Right lung (tissue), 5 donors: ENCODE results near the gene RIMBP2. TPM values are rescaled to one million over a fixed set of nuclear protein-coding genes. Genes with fewer than 3 reads are reported as not detected.

ENCODE experiments used
- DNase-seq, 2 donors: peaks; one replicate each; pipeline ENCODE4 v3.0.0-alpha.2; 2013
- polyA plus RNA-seq, 5 donors: library from polyadenylated mRNA; unstranded; fragments of 120-200 nt; gene quantifications; one replicate each; pipeline versions ENCODE4 v1.2.1 to v1.2.3, GENCODE V29; 2013; ENCODE audit warnings: inconsistent platforms in 1 of 5, low replicate concordance in 1 of 5; ENCODE audit not compliant: insufficient read length in 5 of 5, insufficient read depth in 1 of 5

The RIMBP2 gene
- polyA plus RNA-seq, 5 donors, result 10.6 to 18.9 (median 16.1) TPM

DNA sequence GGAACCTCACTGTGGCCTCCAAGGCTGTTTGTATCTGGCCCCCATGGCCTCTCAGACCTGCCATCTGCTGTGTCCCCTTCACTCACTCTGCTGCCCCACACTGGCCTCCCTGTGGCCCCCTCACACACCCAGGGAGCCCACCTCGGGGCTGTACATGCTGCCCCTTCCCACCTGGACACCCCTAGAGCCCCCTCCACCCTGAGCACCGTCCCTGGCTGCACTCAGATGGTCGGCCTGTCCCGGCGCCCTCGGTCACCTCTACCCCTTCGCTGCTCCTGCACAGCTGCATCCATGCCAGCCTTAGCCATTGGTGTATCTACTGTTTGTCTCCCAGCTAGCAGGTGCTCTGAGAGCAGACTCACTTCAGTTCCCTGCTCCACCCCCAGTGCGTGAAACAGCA is 144.4 kb downstream of the RIMBP2 start:
- no peak for DNase-seq

DNA sequence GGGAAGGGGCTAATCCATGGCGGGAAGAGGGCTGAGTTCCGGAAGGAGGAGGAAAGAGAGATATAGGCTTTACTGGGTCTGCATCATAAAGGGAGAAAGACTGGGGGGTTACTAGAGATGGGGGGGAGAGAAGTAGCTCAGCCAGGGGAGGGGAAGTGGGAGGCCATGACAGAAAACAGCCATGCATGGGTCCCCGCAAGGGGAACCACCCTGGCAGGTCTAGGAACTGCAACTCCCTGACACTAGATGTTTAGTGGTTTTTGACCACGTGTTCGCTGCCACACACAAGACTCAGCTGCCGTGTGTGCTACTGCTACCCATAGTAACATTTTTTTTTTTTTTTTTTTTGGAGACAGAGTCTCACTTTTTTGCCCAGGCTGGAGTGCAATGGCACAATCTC is 145.0 kb downstream of the RIMBP2 start:
- DNase-seq, result no peak

DNA sequence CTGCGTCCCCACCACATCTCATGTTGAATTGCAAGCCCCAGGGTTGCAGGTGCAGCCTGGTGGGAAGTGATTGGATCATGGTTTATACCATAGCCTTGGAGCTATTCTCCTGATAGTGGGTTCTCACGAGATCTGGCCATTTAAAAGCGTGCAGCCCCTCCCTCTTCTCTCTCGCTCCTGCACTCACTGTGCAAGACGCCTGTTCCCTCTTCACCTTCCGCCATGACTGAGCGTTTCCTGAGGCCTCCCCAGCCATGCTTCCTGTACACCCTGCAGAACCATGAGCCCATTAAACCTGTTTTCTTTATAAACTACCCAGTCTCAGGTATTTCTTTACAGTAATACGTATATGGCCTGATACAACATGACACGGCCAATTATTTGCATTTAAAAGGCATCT is 146.6 kb downstream of the RIMBP2 start:
- no peak for DNase-seq

DNA sequence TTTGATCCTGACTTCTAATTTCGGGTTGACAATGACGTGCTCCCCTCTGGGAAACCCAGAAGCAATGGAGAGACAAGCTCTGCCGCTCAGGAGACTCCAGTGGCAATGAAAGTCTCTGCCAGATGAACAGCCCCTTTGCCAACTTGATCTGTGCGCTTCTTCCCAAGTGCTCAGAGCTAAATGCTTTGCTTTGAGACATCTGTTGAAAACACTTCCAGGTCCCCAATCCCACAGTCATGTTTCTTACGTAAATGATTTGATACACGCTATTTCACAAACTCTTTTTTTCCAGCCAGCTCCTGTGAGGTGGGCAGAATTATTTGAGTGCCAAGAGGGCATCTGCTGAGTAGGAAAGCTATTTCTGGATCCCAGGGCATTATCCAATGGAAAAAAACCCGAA is 147.6 kb downstream of the RIMBP2 start:
- DNase-seq, result no peak

DNA sequence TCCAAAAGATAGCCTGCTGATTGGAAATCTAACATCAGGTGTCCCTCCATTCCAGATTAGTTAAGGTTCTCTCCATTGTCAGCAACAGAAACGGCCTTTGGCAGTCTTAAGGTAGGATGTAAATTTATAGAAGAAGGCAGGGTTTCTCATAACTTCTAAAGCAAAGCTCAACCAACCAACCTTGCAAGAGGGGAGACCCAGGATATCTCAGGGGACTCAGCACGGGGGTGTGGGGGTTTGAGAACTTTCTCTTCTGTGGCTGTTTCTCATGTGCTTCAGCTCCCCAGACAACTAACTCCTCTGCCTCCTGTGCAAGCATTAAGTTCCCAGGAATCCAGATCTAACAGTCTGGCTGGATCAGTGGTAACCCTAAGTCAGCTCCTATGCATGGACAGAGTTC is 148.1 kb downstream of the RIMBP2 start:
- no peak for DNase-seq

DNA sequence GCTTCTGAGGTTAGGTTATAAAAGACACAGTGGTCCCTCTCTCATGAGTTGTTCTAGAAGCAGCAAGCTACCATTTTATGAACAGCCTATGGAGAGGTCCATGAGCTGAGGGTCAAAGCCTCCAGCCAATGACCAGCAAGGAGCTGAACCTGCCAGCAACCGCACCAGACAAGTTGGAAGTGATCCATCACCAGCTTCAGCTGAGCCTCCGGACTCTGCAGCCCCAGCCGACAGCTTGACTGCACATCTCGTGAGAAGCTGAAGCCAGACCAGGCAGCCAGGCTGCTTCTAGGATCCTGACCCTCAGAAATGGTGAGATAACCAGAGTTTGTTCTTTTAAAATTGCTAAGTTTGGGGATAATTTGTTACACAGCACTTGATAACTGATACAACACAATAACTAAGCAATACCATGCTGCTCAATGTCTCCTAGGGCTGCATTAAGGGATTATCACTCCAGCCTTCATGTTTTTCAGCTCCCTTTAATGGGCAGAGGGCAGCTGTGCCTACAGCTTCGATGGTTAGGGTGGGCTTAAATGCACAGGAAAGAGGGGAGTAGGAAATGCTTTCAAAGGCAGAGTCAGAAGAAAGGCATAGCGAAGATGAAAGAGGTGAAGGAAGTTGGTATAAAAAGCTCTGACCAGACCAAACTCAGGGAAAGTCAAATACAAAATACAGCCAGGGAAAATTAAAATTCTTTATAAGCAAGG is 149.5 kb downstream of the RIMBP2 start:
- DNase-seq, result no peak

DNA sequence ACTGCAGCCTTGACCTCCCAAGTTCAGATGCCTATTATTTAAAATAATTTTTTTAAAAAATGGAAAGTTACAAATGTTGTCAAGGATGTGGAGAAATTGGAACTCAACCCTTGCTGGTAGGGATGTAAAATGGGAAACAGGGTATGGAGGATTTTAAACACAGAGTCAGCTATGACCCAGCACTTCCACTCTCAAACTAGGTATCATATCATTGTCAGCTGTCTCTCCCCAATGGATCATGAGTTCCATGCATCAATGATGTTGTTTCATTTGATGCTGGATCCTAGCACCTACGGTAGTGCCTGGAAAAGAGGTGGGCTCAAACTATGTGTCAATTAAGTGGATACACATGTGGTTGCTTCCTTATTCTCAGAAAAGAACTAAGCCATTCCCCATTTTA is 150.9 kb downstream of the RIMBP2 start:
- no peak for DNase-seq

DNA sequence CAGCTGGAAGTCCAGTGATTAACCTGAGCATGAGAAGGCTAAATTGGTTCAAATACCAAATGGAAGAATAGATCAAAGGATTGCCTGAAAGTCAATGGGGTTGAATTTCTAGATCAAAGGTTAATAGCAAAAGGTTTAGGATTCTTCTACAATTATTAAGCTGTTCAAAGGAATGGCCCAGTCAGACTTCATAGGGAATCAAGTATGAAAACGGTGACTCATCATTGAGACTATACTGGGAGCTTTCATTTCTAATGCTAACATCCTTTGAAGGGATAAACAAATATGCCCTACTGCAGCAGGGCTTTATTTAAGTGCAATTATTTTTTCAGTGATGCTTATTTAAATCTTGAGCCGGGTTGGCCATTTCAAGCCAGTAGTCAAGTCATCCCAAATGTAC is 152.8 kb downstream of the RIMBP2 start:
- no peak for DNase-seq

DNA sequence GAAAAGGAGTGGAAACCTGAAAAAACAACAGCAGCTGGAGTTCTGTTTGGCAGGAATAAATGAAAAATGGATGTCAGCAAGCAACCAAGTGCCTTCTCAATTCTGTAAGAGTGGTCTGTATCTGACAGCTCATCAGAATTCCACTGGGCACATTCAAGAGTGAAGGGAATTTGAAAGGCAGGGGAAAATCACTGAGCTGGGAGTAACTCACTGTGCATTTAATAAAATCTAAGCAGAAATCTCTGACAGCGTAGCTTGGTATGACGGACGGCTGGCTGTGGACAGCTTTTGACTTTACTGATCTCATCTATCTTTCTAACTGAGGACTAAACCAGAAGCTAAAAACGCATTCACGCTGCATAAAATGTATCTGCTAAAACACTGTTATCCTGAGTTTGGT is 153.4 kb downstream of the RIMBP2 start:
- no peak for DNase-seq

DNA sequence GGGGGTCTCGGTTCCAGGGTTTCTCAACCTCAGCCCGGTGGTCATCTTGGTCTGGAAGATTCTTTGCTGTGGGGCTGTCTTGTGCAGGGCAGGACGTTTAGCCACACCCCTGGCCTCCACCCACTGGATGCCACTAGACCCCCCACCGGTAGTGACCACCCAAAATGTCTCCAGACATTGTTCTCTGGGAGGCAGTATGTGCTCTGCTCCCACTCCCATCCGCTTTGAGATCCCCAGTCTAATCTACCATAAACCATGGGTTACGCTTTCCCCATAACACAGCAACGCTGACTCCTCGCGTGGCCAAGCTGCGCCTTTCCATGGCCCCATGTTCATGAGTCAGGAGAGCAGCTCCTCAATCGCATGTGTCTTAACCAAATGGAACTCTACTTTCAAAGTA is 155.8 kb downstream of the RIMBP2 start:
- DNase-seq, result no peak

DNA sequence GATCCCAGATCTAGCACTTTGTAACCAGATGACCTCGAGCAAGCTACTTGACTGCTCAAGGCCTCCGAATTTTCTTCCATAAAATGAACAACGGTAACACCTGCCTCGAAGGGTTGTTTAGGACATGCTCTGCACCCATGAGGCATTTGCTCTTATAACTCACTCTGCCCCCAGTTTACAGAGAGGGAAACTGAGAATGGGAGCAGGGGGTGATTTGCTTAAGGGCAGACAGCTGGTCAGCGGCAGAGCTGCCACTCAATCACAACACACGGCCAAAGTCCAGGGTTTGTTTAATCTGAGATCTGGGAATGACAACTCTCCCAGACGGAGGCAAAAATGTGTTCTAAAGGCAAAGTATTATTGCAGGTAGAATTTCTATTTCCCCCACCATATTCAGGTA is 156.3 kb downstream of the RIMBP2 start:
- no peak for DNase-seq

DNA sequence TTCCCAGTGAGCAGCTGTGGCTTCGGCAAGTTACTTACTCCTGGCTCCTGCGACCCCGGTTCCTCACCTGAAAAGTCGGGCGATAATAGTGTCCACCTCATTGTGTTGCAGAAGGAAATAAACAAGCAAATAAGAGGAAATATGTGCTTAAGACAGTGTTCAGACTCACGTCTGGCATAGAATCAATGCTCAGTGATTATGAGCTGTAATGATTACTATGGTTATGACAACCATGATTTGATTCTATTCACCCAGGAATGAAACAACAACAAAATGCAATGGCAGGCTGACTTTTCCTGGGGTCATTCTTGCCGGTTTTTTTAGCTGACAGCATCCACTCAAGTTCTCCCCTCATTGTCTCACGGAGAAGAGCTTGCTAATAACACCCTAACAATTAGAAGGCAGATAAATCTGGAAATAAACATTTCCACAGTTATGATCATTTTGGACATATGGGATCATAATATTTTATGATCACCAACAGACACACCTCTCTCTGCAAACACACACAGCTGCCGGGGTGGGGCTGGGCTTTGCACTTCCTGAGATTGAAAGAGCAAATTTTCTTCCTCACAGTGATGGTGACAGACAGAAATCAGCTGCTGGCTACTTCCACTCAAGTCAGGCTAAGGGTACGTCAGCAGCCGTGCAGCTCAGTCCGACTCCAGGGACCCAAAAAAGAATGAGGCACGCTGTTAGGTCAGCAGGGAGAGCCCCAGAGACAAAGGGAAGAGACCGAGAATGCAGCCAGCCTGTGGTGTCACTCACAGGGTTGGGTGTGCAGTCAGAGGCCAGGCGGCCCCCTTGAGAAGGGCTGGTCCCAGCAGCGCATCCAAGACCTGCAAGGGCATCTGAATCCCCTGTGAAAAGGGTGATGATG is 158.0 kb downstream of the RIMBP2 start:
- DNase-seq, result no peak

DNA sequence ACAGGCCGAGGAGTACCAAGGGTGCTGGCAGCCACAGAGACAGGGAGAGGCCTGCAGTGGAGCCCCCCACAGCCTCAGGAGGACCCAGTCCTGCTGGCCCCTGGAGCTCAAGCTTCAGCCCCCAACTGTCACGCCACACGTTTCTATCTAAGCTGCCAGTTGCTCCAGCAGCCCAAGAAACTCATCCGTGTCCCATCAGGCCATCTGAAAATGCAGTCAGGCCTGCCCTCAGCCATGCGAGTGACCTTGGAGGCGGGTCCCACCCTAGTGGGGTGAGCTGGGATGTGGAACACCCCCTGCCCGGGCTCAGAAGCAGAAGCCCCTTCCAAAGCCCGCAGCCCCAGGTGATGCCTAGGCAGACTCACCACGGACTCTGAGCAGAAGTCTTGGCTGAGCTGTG is 158.9 kb downstream of the RIMBP2 start:
- DNase-seq, result no peak

DNA sequence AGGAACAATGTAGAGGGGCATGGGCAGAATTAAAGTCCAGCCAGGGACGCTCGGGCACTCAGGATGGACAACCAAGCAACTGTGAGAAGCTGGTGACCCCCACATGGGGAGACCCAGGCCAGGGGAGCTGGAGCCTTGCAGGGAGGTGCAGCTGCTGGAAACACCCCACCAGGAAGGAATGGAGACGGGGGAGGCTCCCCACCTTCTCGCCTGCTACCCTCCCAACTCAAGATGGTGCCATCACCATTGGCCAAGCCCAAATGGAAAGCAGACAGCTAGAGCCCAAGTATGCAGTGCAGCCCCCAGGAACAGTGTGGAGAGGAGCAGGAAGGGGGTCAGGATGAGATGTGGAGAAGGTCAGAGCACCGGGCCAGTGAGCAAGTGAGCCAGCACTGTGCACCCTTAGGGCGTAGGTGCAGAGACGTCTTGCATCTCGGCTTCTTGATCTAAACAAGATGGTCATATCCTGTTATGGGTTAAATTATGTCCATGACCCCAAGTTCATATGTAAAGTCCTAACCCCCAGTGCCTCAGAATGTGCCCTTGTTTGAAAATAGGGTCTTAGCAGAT is 159.5 kb downstream of the RIMBP2 start:
- DNase-seq, result no peak

DNA sequence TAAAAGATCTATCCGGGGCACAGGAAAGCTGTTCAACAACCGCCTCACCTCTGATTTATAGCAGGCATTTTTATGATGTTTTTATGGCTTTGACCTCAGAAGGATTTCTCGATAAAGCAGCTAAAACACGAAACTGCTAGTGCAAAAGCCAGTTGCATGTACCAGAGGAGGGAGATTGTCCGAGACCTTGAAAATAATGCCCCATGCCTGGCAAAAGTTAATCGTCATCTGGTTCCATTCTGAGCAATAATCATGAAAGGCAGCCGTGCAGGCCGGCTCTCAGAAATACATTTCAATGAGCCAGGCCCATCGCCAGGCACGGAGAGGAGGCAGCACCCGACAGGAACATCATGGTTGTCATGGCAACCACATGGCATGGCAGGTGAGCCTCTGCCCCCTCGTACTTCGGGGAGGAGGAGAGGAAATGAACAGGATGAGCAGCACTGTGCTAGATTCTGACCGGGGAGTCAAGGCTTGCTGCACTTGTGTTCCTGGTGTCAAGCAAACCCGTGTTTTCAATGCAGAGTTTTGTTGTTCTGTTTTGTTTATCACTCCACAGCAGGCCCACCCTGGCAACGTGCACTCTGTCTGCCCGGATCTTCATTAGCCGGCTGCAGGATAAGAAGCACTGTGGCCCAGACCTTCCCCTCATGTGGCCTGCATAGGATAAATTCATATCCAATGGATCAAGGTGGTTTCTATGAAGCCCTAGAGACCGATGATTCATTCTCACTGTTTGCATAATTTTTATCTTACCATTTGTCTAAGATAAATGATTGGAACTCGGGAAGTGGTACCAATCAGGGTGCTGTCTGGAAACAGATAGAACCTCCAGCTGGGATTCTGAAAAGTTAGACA is 160.2 kb downstream of the RIMBP2 start:
- no peak for DNase-seq

DNA sequence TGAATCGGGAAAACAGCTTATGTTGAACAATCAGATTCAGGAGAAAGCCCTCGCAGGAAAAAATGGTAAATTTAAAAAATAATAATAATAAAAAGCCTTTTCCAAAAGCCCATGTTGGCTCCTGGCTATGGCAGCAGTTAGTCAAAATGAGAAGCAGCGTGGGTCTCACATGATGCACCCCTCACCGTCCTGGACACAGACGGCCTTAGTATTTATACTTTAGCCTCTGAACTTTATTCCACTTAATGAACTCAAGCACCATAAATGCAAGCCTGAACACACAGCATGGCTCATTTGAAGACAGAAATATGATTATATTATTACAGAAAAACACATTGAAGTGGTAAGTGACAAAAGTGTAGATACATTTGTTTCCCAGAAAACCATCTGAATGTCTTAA is 160.9 kb downstream of the RIMBP2 start:
- no peak for DNase-seq

DNA sequence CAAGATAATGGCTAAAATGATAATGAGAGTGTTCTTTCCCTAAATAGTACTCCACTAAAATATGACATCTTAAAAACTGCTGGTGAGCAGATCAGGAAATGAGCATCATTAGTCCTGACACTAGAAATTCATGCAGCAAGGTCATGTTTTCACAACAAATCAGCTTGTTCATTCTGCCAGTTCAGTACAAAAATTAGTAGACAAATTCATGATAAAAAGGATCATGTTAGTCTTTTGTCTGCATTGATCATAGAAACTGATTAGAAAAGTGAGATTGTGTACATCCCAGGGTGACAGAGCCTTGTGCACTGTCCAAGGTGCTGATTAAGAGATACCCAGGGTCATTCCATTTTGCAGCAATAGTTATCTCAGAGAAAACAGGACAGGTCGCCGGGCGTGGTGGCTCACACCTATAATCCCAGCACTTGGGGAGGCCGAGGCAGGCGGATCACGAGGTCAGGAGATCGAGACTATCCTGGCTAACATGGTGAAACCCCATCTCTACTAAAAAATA is 163.6 kb downstream of the RIMBP2 start:
- no peak for DNase-seq

DNA sequence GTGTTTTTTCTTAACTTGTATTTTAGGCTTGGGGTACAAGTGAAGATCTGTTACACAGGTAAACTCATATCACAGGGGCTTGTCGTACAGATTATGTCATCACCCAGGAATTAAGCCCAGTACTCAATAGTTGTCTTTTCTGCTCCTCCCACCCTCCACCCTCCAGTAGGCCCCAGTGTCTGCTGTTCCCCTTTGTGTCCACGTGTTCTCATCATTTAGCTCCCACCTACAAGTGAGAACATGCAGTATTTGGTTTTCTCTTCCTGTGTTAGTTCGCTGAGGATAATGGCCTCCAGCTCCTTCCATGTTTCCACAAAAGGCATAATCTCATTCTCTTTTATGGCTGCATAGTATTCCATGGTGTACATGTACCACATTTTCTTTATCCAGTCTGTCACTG is 166.7 kb downstream of the RIMBP2 start:
- DNase-seq, result no peak

DNA sequence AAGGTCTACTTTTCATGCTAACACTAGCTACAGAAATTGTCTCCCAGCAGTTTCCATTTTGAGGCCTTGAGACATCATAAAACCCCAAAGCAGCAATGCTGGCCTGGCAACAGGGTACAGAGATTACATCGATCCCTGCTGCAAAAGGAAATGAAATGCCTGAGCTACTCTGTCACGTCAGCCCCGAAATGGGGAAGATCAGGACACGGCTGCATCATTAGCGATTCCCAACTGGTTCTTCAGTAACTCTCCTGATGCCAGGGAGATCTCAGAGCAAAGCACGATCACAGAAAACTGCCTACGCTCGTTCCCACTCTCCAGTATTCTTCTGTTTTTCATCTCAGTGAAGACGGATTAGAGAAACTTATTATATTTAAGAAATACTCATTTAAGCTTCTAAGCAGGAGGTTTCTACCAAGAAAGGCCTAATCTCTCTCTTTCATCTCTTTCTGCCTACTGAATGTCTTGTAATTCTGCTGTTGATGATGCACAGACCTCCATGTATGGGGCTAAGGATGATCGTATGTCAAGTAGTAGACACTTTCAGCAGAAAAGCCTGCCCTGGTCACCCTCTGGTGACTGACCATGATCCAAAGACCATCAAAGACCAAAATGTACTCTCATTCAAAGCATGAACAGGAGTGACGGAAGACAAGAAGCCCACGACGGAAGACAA is 168.5 kb downstream of the RIMBP2 start:
- no peak for DNase-seq

DNA sequence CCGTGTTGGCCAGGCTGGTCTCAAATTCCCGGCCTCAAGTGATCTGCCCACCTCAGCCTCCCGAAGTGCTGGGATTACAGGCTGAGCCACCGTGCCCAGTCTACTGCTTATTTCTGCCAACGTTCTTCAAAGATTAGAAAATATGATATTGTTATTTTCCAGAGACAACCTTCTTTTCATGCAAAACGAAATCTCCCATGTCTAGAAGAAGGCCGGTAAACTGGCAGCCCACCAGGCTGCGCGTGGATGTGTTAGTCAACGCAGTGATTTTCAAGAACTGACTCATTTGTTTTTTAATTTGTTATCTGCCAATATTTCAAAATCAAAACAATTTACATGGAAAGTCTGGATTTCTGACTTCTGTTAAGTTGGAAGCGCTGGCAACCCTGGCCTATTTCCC is 169.6 kb downstream of the RIMBP2 start:
- no peak for DNase-seq

DNA sequence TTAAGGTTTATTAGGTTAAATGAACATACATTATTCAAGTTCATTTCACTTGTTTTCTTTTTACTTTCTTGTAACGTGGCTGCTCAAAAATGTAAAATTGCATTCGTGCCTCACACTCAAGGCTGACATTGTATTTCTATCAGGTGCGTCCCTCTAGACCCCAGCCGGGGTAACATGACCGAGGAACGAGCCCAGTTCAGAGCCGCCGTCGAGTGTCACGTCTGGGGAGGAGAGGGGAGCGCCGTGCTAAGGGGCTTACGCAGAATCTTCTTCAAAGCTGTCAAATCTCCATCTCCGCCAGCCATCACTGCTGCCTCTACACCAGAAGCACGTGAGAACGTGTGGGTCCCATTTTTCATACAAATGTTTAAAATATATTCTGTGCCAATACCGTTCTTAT is 170.6 kb downstream of the RIMBP2 start:
- DNase-seq, result no peak
